GM12865 (cell line): ENCODE results near the gene CIPC.

Experiments used
- DNase-seq: peaks from one replicate; pipeline ENCODE4 v3.0.0; 2010; ENCODE audit warnings: low read depth
- H3K4me3 ChIP-seq: 2 replicates; pipeline ENCODE4 v1.5.1; 2011; ENCODE audit warnings: mild to moderate bottlenecking, low read depth, low read length, control low read depth
- CTCF ChIP-seq: IDR thresholded peaks from 2 replicates; pipeline ENCODE4 v1.5.1; 2011; ENCODE audit warnings: low read length, control low read depth, low read depth, inconsistent platforms; ENCODE audit not compliant: insufficient read depth; ENCODE audit errors: missing control alignments

The CIPC gene

GRCh38 chr14:77097700-77098528 lies at the start of gene CIPC:
Gene CIPC (plus strand): TSS chr14:77098258. CDS start chr14:77105709, 7,451 bp downstream.
- H3K4me3 ChIP-seq: peak within 1 kb of the TSS; percentile 100
- DNase-seq: peak; percentile 100
- TF ChIP-seq CTCF: no peak

GRCh38 chr14:77051116-77051515 lies 46.9 kb upstream of the CIPC start:
- no peak for TF ChIP-seq CTCF
- H3K4me3 ChIP-seq: no peak overlapping the region
- no peak for DNase-seq

- TF ChIP-seq CTCF: no peak
These were observed 45.6 kb upstream of the CIPC start for GRCh38 chr14:77052281-77053044.

GRCh38 chr14:77053046-77053841 lies 44.8 kb upstream of the CIPC start:
- peak; percentile 82 for TF ChIP-seq CTCF
- no peak overlapping the region for H3K4me3 ChIP-seq
- DNase-seq: peak; percentile 85

More at GRCh38 chr14:77052281-77053044, 45.6 kb upstream of the CIPC start:
- no peak for DNase-seq
- no peak overlapping the region for H3K4me3 ChIP-seq

- H3K4me3 ChIP-seq: no peak overlapping the region
- TF ChIP-seq CTCF: no peak
- no peak for DNase-seq
These were observed 42.8 kb upstream of the CIPC start for GRCh38 chr14:77055306-77055705.

- H3K4me3 ChIP-seq: no peak overlapping the region
- DNase-seq: no peak
- TF ChIP-seq CTCF: no peak
These were observed 42.1 kb upstream of the CIPC start for GRCh38 chr14:77055981-77056380.
